GM12874 (cell line): ENCODE data around the gene GNAI2.

Experiments used
- TF ChIP-seq, protein P1 (sequence below): IDR thresholded peaks from 2 replicates; pipeline ENCODE4 v1.5.1; 2011; ENCODE audit warnings: low read depth, mild to moderate bottlenecking, control low read depth, low read length, moderate library complexity; ENCODE audit not compliant: insufficient read depth

Gene GNAI2

DNA sequence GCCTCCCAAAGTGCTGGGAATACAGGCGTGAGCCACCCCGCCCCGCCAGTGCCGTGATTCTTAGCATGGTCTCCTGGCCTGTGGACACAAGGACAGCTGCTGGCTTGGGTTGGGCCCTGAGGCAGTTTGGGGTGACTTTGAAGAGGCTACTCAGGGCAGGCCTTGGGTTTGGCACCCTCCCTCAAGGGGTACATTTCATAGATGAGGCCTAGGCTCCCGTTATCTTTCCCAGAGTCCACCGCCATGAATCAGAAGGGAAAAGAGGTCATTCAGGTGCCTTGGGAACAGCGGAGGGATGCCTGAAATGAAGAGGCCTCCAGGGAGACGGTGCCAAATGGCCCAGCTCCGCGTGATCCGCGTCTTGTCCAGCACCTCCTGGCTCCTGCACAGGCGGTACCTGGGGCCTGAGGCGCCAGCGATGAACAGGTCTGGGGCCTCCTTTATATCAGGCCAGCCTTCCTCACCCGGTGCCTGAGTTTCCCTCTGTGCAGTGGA, 9.3 kb downstream of the GNAI2 start:
- TF ChIP-seq, protein P1, sequence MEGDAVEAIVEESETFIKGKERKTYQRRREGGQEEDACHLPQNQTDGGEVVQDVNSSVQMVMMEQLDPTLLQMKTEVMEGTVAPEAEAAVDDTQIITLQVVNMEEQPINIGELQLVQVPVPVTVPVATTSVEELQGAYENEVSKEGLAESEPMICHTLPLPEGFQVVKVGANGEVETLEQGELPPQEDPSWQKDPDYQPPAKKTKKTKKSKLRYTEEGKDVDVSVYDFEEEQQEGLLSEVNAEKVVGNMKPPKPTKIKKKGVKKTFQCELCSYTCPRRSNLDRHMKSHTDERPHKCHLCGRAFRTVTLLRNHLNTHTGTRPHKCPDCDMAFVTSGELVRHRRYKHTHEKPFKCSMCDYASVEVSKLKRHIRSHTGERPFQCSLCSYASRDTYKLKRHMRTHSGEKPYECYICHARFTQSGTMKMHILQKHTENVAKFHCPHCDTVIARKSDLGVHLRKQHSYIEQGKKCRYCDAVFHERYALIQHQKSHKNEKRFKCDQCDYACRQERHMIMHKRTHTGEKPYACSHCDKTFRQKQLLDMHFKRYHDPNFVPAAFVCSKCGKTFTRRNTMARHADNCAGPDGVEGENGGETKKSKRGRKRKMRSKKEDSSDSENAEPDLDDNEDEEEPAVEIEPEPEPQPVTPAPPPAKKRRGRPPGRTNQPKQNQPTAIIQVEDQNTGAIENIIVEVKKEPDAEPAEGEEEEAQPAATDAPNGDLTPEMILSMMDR, result no peak

GRCh38 chr3:50245831-50246516, 10.0 kb downstream of the GNAI2 start:
- TF ChIP-seq, protein P1, result peak; percentile 99

- TF ChIP-seq, protein P1, result no peak
These were observed 10.5 kb downstream of the GNAI2 start for GRCh38 chr3:50246517-50246954.

GRCh38 chr3:50248387-50248786, 12.4 kb downstream of the GNAI2 start:
- TF ChIP-seq, protein P1, result no peak

DNA sequence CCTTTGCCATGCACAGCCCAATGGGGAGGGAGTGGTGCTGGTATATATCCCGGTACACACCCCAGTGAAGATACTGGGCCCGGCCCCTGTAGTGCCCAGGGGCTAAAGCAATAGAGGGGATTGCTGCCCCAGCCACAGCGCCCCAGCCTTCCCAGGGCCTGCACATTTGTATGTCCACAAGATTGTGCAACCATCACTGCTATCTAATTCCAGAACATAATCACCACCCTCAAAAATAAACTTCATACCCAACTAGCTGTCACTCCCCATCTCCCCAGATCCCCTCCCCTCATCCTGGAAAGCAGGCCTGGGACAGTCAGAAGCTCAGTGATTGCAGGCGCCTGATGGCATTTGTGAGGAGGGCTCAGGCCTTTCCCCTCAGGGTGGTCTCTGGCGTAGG, 13.5 kb downstream of the GNAI2 start:
- TF ChIP-seq, protein P1, result no peak

GRCh38 chr3:50250514-50250913, 14.5 kb downstream of the GNAI2 start:
- TF ChIP-seq, protein P1, result no peak

- TF ChIP-seq, protein P1, result no peak
These were observed 15.2 kb downstream of the GNAI2 start for GRCh38 chr3:50251220-50251619.
